IPS-20b (cell line): ENCODE data around the gene SLBP.

Experiments
- H3K27ac ChIP-seq: one replicate; pipeline ENCODE4 v1.5.1; 2013; ENCODE audit warnings: low read length
- H3K27me3 ChIP-seq: 2 replicates; pipeline ENCODE4 v1.6.1; 2013; ENCODE audit warnings: mild to moderate bottlenecking, low read length, inconsistent platforms; ENCODE audit not compliant: insufficient read depth
- H3K36me3 ChIP-seq: 2 replicates; pipeline ENCODE4 v1.6.1; 2013; ENCODE audit warnings: low read depth, mild to moderate bottlenecking, inconsistent platforms, low read length, moderate library complexity; ENCODE audit not compliant: insufficient read depth
- H3K4me1 ChIP-seq: 2 replicates; pipeline ENCODE4 v1.6.1; 2013; ENCODE audit warnings: mild to moderate bottlenecking, control low read depth, inconsistent platforms, low read length, moderate library complexity; ENCODE audit not compliant: insufficient read depth
- H3K4me3 ChIP-seq: 2 replicates; pipeline ENCODE4 v1.5.1; 2013; ENCODE audit warnings: mild to moderate bottlenecking, low read length, inconsistent platforms
- H3K9ac ChIP-seq: 2 replicates; pipeline ENCODE4 v1.6.1; 2013; ENCODE audit warnings: low read depth, mild to moderate bottlenecking, inconsistent platforms, low read length, moderate library complexity
- H3K9me3 ChIP-seq: 2 replicates; pipeline ENCODE4 v1.6.1; 2013; ENCODE audit warnings: mild to moderate bottlenecking, low read depth, low read length, inconsistent platforms; ENCODE audit not compliant: insufficient read depth

The SLBP gene

DNA sequence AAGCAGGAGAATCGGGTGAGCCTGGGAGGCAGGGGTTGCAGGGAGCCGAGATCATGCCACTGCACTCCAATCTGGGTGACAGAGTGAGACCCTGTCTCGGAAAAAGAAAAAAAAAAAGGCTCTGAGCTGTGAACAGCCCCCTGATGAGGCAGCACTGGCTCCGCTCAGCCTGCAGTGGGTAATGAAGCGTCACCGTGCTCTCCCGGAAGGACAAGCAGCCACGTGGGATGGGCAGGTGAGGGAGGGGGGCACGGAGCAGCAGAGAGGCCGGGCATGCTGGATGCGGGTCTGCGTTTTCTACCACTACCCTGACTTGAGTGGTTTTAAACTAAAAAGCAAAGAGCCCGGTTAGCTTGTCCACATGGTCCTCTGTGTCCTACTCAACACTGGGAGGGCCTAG lies 24.7 kb upstream of the SLBP start:
- Histone ChIP-seq H3K9me3 (peaks cover 19% of the 10 kb centered on the region), H3K4me3 (no peak overlapping the region), H3K27ac (no peak overlapping the region), H3K27me3 (no peaks in the 10 kb centered on the region), H3K9ac (no peak overlapping the region), H3K36me3 (peaks cover 100% of the 10 kb centered on the region), H3K4me1 (no peaks in the 10 kb centered on the region)

DNA sequence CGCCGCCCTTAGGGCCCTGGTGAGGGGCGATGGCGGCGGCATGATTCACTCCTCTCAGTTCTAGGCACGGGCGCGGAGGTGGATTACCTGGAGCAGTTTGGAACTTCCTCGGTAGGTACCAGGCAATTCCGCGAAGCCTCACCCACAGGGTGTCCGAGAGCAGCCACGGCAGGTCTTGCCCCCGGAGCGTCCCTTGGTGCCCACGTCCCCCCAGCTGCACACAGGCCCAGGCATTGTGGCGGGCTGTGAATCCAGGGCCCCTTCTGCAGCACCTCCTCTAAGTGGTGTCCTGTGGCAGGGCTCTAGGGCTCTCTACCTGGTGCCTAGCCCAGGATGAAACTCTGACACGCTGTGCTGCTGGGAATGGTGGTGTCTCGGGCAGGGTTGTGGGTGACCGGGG lies 23.1 kb upstream of the SLBP start:
- H3K36me3 ChIP-seq = peaks cover 100% of the 10 kb centered on the region
- H3K9ac ChIP-seq = no peak overlapping the region
- H3K4me1 ChIP-seq = no peaks in the 10 kb centered on the region
- H3K27me3 ChIP-seq = no peaks in the 10 kb centered on the region
- no peak overlapping the region for H3K27ac ChIP-seq
- no peak overlapping the region for H3K4me3 ChIP-seq
- peaks cover 19% of the 10 kb centered on the region for H3K9me3 ChIP-seq

DNA sequence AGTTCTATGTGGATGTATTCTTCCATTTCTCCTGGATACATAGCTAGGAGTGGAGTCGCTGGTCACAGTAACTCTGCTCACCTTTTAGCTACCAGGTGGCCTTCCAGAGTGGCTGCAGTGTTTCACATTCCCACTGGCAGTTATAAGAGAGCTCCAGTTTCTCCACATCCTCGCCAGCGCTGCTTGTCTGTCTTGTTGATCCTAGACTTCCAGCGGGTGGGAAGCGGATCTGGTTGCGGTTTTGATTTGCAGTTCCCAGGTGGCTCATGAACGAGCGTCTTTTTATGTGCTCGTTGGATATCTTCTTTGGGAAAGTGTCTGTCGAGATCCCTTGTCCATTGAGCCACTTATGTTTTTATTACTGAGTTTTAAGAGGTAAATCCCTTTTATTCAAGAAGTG lies 20.8 kb upstream of the SLBP start:
- H3K36me3 ChIP-seq = peaks cover 99% of the 10 kb centered on the region
- H3K9ac ChIP-seq = no peak overlapping the region

DNA sequence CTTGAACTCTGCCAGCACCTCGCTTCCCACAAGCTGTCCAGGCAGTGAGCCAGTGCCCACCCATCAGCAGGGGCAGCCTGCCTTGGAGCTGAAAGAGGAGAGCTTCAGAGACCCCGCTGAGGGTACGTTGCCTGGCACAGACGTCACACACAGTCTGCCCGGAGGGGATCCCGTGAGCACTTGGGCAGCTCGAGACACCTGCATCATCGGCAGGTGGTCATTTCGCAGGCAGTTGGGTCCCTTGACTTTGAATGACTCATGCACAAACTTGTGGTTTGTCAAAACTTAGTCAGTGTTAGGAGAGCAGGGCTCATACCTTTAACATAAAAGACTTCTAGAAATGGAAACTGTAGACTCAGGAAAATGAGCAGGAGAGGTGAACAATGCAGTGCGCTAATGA lies 19.1 kb upstream of the SLBP start:
- Histone ChIP-seq H3K36me3 (peaks cover 99% of the 10 kb centered on the region), H3K9ac (no peak overlapping the region), H3K4me3 (no peak overlapping the region), H3K27me3 (no peaks in the 10 kb centered on the region), H3K4me1 (no peaks in the 10 kb centered on the region), H3K9me3 (no peaks in the 10 kb centered on the region), H3K27ac (no peak overlapping the region)

More for the DNA sequence above, 20.8 kb upstream of the SLBP start:
- Histone ChIP-seq H3K27ac (no peak overlapping the region), H3K4me1 (no peaks in the 10 kb centered on the region), H3K4me3 (no peak overlapping the region), H3K27me3 (no peaks in the 10 kb centered on the region), H3K9me3 (peaks cover 10% of the 10 kb centered on the region)

DNA sequence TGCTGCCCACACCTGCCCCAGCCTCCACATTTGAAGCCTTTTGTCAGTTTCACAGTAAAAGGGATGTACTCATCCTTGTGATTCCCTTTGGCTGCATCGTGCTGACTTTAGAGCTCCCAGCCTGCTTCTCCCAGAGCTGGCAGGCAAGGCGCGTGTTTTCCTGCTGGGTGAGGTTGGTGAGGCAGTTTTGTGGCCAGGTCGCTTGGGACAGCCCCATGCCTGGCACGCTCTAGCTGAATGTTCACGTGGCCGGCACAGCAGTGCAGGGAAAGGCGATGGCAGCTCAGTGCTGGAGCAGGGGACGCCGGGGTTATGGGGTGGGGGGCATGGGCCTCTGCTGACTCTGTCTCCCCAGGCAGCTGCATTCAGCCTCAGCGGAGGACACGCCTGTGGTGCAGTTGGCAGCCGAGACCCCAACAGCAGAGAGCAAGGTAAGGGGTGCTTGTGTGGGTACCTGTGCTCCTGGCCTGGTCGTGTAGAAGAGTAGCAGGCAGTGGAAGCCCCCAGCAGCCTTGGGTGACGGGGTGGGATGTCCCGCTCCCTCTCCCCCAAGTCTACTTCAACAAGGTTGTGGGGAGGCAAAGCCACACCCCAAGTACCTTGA lies 18.5 kb upstream of the SLBP start:
- Histone ChIP-seq H3K36me3 (peaks cover 99% of the 10 kb centered on the region), H3K4me3 (no peak overlapping the region), H3K27ac (no peak overlapping the region), H3K4me1 (no peaks in the 10 kb centered on the region), H3K9ac (no peak overlapping the region), H3K9me3 (no peaks in the 10 kb centered on the region), H3K27me3 (no peaks in the 10 kb centered on the region)

DNA sequence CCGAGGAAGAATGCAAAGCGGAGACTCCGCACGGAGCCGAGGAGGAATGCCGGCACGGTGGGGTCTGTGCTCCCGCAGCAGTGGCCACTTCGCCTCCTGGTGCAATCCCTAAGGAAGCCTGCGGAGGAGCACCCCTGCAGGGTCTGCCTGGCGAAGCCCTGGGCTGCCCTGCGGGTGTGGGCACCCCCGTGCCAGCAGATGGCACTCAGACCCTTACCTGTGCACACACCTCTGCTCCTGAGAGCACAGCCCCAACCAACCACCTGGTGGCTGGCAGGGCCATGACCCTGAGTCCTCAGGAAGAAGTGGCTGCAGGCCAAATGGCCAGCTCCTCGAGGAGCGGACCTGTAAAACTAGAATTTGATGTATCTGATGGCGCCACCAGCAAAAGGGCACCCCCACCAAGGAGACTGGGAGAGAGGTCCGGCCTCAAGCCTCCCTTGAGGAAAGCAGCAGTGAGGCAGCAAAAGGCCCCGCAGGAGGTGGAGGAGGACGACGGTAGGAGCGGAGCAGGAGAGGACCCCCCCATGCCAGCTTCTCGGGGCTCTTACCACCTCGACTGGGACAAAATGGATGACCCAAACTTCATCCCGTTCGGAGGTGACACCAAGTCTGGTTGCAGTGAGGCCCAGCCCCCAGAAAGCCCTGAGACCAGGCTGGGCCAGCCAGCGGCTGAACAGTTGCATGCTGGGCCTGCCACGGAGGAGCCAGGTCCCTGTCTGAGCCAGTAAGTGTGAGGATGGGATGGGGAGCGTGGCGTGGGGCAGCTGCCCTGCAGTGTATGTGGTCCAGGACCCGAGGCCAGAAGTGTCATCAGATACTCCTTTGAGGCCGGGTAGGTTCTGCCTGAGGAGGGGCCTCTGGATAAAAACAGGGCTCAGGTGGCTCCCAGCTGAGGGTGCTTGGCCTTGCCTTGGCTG lies 16.2 kb upstream of the SLBP start:
- Histone ChIP-seq H3K36me3 (peaks cover 99% of the 10 kb centered on the region), H3K9ac (no peak overlapping the region), H3K27ac (no peak overlapping the region), H3K4me1 (no peaks in the 10 kb centered on the region), H3K9me3 (no peaks in the 10 kb centered on the region), H3K27me3 (no peaks in the 10 kb centered on the region), H3K4me3 (no peak overlapping the region)

DNA sequence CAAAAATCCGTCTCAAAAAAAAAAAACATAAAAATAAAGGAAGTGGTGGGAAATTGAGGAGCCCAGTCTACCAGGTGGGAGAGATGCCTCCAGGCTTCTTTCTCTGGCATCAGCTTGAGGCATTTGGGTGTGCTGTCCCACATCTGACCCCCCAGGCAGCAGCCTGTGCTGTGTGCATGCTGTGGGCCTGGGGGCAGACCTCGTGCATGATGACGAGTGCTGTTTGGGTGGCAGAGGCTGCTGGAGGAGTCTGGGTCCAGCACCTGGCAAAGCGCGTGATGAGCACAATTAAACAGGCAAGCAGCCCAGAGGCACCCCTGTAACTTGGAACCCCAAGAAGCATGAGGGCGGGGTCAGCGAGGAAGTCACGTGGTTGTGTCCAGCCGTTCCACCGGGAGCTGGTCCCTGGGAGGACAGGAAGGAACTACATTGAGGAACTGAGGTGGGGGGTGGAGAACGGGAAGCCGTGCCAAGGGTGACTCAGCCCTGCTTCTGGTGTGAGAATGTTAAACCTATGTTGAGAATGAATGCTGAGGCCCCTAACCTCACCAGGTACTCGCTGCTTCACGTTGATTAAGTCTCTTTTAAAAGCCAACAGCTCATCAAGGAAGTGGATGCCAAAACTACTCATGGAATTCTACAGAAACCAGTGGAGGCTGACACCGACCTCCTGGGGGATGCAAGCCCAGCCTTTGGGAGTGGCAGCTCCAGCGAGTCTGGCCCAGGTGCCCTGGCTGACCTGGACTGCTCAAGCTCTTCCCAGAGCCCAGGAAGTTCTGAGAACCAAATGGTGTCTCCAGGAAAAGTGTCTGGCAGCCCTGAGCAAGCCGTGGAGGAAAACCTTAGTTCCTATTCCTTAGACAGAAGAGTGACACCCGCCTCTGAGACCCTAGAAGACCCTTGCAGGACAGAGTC lies 15.3 kb upstream of the SLBP start:
- H3K4me1 ChIP-seq = no peaks in the 10 kb centered on the region
- H3K9ac ChIP-seq = no peak overlapping the region
- H3K9me3 ChIP-seq = no peaks in the 10 kb centered on the region
- peaks cover 98% of the 10 kb centered on the region for H3K36me3 ChIP-seq
- H3K27ac ChIP-seq = no peak overlapping the region
- H3K27me3 ChIP-seq = no peaks in the 10 kb centered on the region
- H3K4me3 ChIP-seq = no peak overlapping the region

DNA sequence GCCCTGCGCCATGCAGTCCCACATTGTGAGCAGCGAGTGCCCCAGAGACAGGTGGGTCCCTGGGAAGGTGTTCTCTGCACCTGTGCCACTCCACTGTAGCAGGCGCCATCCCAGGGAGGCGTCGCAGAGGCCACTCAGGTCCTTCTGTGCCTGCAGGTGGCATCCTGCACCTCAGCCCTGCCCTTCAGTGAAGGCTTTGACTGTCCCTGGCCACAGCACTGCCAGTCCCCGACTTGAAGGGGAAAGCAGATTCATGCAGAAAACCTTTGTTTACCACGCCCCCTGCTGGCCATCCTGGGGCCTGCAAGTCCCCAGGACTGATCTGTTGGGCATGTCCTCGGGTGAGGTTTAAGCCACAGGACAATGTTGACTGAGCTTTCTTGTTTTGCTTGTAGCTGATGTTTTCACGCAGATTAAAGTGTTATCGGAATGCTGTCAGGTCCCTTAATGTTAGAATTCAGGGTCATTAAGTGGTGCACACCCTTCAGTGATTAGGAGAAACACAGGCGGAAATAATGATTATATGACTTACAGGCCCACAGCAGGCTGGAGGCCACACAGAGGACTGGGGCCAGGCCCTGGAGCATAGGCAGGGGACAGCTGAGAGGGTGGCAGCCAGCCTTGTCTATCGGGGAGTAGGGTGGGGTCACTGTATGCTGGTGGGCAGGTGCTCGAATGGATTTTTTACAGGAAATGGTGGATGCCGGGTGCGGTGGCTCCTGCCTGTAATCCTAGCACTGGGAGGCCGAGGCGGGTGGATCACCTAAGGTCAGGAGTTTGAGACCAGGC lies 14.2 kb upstream of the SLBP start:
- H3K9me3 ChIP-seq = no peaks in the 10 kb centered on the region
- no peak overlapping the region for H3K27ac ChIP-seq
- no peak overlapping the region for H3K4me3 ChIP-seq
- H3K9ac ChIP-seq = no peak overlapping the region
- no peaks in the 10 kb centered on the region for H3K27me3 ChIP-seq
- peaks cover 87% of the 10 kb centered on the region for H3K36me3 ChIP-seq
- no peaks in the 10 kb centered on the region for H3K4me1 ChIP-seq

DNA sequence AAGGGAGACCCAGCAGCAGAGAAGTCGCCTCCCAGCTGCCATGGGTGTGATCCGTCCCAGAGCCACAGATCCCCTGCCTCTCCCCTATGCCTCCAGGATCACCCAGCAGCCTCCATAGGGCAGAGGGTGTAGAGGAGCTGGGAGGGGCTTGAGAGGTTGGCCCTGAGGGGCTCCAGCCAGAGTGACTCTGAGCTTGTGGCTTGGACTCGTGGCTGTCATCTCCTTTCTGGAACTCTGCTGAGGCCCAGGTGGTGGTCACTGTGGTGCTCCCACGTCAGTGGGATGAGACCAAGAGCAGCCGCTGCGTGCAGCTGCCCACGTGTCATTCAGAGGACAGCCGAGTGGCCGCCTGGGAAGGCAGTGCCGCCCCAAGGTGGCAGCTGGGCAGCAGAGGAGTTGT lies 13.4 kb upstream of the SLBP start:
- Histone ChIP-seq H3K4me1 (no peaks in the 10 kb centered on the region), H3K27ac (no peak overlapping the region), H3K27me3 (no peaks in the 10 kb centered on the region), H3K9ac (no peak overlapping the region), H3K36me3 (peaks cover 79% of the 10 kb centered on the region), H3K9me3 (no peaks in the 10 kb centered on the region), H3K4me3 (no peak overlapping the region)

DNA sequence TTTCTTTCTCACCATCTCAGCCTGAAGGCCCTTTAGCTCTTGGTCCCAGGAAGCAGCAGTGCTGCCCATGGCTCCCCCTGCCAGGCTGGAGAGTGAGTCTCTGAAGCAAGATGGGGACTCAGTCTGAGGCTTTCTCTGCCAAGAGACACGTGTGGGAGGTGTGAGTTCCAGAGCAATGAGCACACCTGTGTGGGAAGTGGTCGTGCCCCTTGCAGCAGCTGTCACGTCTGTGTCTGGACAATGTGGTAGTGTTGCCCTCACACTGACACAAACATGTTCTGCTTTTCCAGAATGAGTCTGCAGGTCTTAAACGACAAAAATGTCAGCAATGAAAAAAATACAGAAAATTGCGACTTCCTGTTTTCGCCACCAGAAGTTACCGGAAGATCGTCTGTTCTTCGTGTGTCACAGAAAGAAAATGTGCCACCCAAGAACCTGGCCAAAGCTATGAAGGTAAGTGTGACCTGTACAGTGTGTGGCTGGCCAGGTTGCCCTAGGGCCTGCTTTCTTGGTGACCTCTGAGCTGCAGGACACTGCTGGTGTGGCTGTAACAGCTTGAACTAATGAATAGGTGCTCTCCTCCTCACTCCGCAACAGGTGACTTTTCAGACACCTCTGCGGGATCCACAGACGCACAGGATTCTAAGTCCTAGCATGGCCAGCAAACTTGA lies 11.1 kb upstream of the SLBP start:
- H3K27ac ChIP-seq = no peak overlapping the region
- peaks cover 66% of the 10 kb centered on the region for H3K36me3 ChIP-seq
- H3K9me3 ChIP-seq = no peaks in the 10 kb centered on the region
- H3K4me1 ChIP-seq = no peaks in the 10 kb centered on the region; the same call in 1 of the 2 replicates
- peak overlapping the region; percentile 91; the same call in 1 of the 2 replicates for H3K9ac ChIP-seq
- no peaks in the 10 kb centered on the region for H3K27me3 ChIP-seq
- peak overlapping the region; percentile 93; the same call in 1 of the 2 replicates for H3K4me3 ChIP-seq
